Liver (tissue), 9 donors: ENCODE data around the gene WDR7. TPM values are rescaled to one million over a fixed set of nuclear protein-coding genes. Genes with fewer than 3 reads are reported as not detected.

ENCODE experiments used
- DNase-seq: peaks from one replicate; pipeline ENCODE4 v3.0.0-alpha.2; 2017; ENCODE audit warnings: low spot score
- H3K27ac ChIP-seq, 2 donors: one replicate each; pipeline ENCODE4 v1.7.0; 2013; ENCODE audit warnings: inconsistent platforms in 2 of 2, low read length in 2 of 2, control low read depth in 1 of 2, low read depth in 1 of 2, mild to moderate bottlenecking in 1 of 2
- H3K27me3 ChIP-seq, 4 donors: one replicate each; pipeline versions ENCODE4 v1.6.1 to v1.7.0; 2013; ENCODE audit warnings: low read length in 3 of 4, inconsistent platforms in 1 of 4, mild to moderate bottlenecking in 1 of 4, moderate library complexity in 1 of 4; ENCODE audit not compliant: control insufficient read depth in 4 of 4, insufficient read depth in 4 of 4
- H3K36me3 ChIP-seq, 4 donors: one replicate each; pipeline versions ENCODE4 v1.6.1 to v1.7.0; 2013; ENCODE audit warnings: low read length in 3 of 4, mild to moderate bottlenecking in 3 of 4, low read depth in 1 of 4, moderate library complexity in 1 of 4; ENCODE audit not compliant: control insufficient read depth in 4 of 4, insufficient read depth in 3 of 4
- H3K4me1 ChIP-seq, 4 donors: one replicate each; pipeline versions ENCODE4 v1.6.1 to v1.7.0; 2013; ENCODE audit warnings: low read length in 3 of 4, mild to moderate bottlenecking in 3 of 4, moderate library complexity in 1 of 4; ENCODE audit not compliant: control insufficient read depth in 4 of 4, insufficient read depth in 4 of 4
- H3K4me3 ChIP-seq, 3 donors: one replicate each; pipeline versions ENCODE4 v1.6.1 to v1.7.0; 2013; ENCODE audit warnings: low read length in 3 of 3, control low read depth in 1 of 3, low read depth in 1 of 3, mild to moderate bottlenecking in 1 of 3
- H3K9ac ChIP-seq, 2 donors: one replicate each; pipeline ENCODE4 v1.7.0; 2013; ENCODE audit warnings: low read length in 2 of 2, mild to moderate bottlenecking in 2 of 2, moderate library complexity in 2 of 2, control low read depth in 1 of 2, low read depth in 1 of 2
- H3K9me3 ChIP-seq, 4 donors: one replicate each; pipeline versions ENCODE4 v1.6.1 to v1.7.0; 2013; ENCODE audit warnings: low read length in 3 of 4; ENCODE audit not compliant: control insufficient read depth in 4 of 4
- ATF3 ChIP-seq: IDR thresholded peaks from 2 replicates; pipeline ENCODE4 v1.6.1; 2016; ENCODE audit warnings: antibody characterized with exemption
- CTCF ChIP-seq: fragments of 150-350 bp; IDR thresholded peaks from 2 replicates; pipeline ENCODE4 v1.5.1; 2017; ENCODE audit warnings: improper control_type of control experiment, low read depth, low read length; ENCODE audit not compliant: missing input control
- FOXA1 ChIP-seq: IDR thresholded peaks from 2 replicates; pipeline ENCODE4 v1.6.1; 2016; ENCODE audit warnings: antibody characterized with exemption
- FOXA2 ChIP-seq: IDR thresholded peaks from 2 replicates; pipeline ENCODE4 v1.6.1; 2016; ENCODE audit warnings: antibody characterized with exemption
- GABPA ChIP-seq, 2 donors: IDR thresholded peaks in 1 of 2; conservative IDR thresholded peaks in 1 of 2; 2 replicates each; pipeline ENCODE4 v1.6.1; 2016; ENCODE audit warnings: antibody characterized with exemption in 2 of 2, mild to moderate bottlenecking in 1 of 2, moderate library complexity in 1 of 2
- HNF4A ChIP-seq, 2 donors: conservative IDR thresholded peaks; 2 replicates each; pipeline ENCODE4 v1.6.1; 2016; ENCODE audit warnings: antibody characterized with exemption in 2 of 2, mild to moderate bottlenecking in 2 of 2
- HNF4G ChIP-seq: IDR thresholded peaks from 2 replicates; pipeline ENCODE4 v1.6.1; 2016; ENCODE audit warnings: antibody characterized with exemption
- JUND ChIP-seq, 2 donors: IDR thresholded peaks; 2 replicates each; pipeline ENCODE4 v1.6.1; 2016; ENCODE audit warnings: antibody characterized with exemption in 2 of 2
- NR2F2 ChIP-seq: IDR thresholded peaks from 2 replicates; pipeline ENCODE4 v1.6.1; 2016; ENCODE audit warnings: antibody characterized with exemption
- REST ChIP-seq: IDR thresholded peaks from 2 replicates; pipeline ENCODE4 v1.6.1; 2016; ENCODE audit warnings: antibody characterized with exemption, mild to moderate bottlenecking
- SP1 ChIP-seq: IDR thresholded peaks from 2 replicates; pipeline ENCODE4 v1.6.1; 2018; ENCODE audit warnings: antibody characterized with exemption, mild to moderate bottlenecking
- TAF1 ChIP-seq: conservative IDR thresholded peaks from 2 replicates; pipeline ENCODE4 v1.6.1; 2016; ENCODE audit warnings: antibody characterized with exemption, mild to moderate bottlenecking
- ZBTB33 ChIP-seq: IDR thresholded peaks from 2 replicates; pipeline ENCODE4 v1.6.1; 2016; ENCODE audit warnings: antibody characterized with exemption
- WGBS: extraction: QIAGEN DNeasy Blood & Tissue Kit; methylation state at CpG from one replicate; pipeline ENCODE4 v1.1.7; 2013; 5-methylcytosine and 5-hydroxymethylcytosine counted together
- polyA plus RNA-seq, 2 donors: library from polyadenylated mRNA; stranded (reverse) in 1 of 2; unstranded in 1 of 2; fragments of 200-250 nt in 1 of 2; fragments of >200 nt in 1 of 2; fragmentation: Nextera tagmentation in 1 of 2; extraction: Ambion mirVana in 1 of 2; gene quantifications; one replicate each; pipeline versions ENCODE4 v1.2.1 to v1.2.3, GENCODE V29; 2013 to 2015
- total RNA-seq, 2 donors: library from RNA; depleted of rRNA; stranded (reverse); fragments of >200 nt; gene quantifications; one replicate each; pipeline ENCODE4 v1.2.3, GENCODE V29; 2014
- donor health status: healthy.
- donor health status: healthy.
- donor health status: healthy.
- donor health status: healthy.
- donor health status: healthy.

Gene WDR7
- total and polyA plus RNA-seq, 4 donors: 4.5 to 26.6 (median 13.2) TPM

- Histone ChIP-seq H3K27me3 (no peaks in the 10 kb centered on the region), H3K36me3 (no peaks in the 10 kb centered on the region), H3K27ac (no peak overlapping the region), H3K9ac (no peak overlapping the region), H3K4me1 (peaks cover 0 to 5% (median 2%) of the 10 kb centered on the region in 4 donors), H3K9me3 (no peaks in the 10 kb centered on the region), H3K4me3 (no peak overlapping the region)
- TF ChIP-seq NR2F2 (no peak), CTCF (no peak), ZBTB33 (no peak), TAF1 (no peak), HNF4G (no peak), GABPA (IDR thresholded peaks at IDR 0.05 in 1 of 2, conservative IDR thresholded peaks at IDR 0.05 in 1 of 2) (no peak), ATF3 (no peak), HNF4A (conservative IDR thresholded peaks at IDR 0.05) (no peak), REST (no peak), FOXA2 (no peak)
- DNase-seq: no peak
- WGBS: 97% methylated on average over 3 of the region's 3 CpGs
These were observed 329.0 kb downstream of the WDR7 start for GRCh38 chr18:56980151-56980550.

GRCh38 chr18:56982766-56983165 is 331.6 kb downstream of the WDR7 start:
- H3K27ac ChIP-seq: no peak overlapping the region
- DNase-seq: no peak
- H3K36me3 ChIP-seq: no peaks in the 10 kb centered on the region
- no peaks in the 10 kb centered on the region for H3K9me3 ChIP-seq
- TF ChIP-seq TAF1 (no peak), FOXA1 (no peak), ATF3 (no peak), SP1 (no peak), ZBTB33 (no peak), JUND (IDR thresholded peaks at IDR 0.05) (no peak)
- H3K27me3 ChIP-seq: no peaks in the 10 kb centered on the region
- peaks cover 0 to 13% (median 2%) of the 10 kb centered on the region in 4 donors for H3K4me1 ChIP-seq
- H3K4me3 ChIP-seq: no peak overlapping the region
- H3K9ac ChIP-seq: no peak overlapping the region
